NCI-H510A treated with DMSO at 0.1 percent for 48 hours (cell line): ENCODE results near the gene FALEC.
"Not testable (repeated sequence)": the region's sequence is repeated elsewhere in the genome, so short reads cannot be mapped to it uniquely, and the experiment has no call there.

ENCODE experiments used
- DNase-seq: peaks from one replicate; lab custom pipeline; 2025; lab: John Stamatoyannopoulos, UW

The FALEC gene

DNA sequence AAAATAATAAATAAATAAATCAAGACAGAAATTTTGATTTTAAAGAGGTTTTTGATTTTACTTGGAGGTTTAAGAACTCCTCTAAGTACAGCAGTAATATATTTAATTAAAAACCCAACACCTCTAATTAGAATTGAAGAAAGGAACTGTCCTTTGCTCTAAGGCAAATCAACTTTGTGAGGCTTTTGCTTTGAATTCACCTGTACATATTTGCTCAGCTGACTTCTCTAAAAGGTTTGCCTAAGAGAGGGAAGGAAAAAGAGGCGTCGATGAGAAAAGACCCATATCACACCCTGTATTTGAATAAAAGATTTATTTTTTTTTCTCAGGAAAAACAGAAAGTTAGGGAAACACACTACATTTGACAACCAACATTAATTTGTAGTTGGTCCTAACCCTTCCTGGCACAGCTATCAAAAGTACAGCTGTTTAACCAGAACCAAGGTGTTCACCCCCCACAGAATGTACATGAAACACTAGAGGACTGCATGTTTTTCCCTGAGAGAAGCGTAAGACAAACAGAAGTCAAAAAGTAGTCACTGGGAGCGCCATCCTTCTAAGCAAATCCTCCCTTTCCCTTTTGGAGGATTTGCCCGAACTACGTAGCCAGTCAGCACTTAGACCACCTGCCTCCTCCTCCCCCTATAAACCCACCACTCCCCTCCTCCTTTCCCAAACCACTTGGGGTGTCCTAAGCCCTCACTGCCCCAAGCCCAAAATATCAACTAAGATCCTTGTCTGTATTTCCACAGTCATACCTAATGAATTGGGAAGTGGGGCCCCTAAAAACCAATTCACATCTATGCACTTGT is 58.9 kb downstream of the FALEC start:
- DNase-seq, result no peak

DNA sequence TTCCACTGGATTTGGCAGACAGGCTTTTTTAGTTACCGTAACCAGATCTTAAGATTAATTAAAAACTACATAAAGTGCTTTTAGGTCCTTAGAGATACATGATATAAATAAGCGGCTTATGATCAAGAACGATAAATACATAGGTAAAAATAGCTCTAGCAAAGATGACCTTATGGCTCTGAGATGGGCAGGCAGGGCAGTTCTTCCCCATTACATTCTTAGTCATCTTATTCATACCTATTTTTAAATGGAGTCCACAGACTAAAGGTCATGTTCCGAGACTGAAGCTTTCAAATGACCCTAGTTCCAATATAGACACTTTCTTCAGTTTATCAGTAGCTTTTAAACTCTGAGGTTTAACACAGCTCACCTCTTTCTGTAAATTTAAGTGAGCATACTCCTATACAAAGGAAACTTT is 59.5 kb downstream of the FALEC start:
- DNase-seq, result no peak

GRCh38 chr1:150575518-150576366 is 60.2 kb downstream of the FALEC start:
- peak; percentile 61 for DNase-seq

GRCh38 chr1:150576367-150576711 is 60.8 kb downstream of the FALEC start:
- DNase-seq, result no peak

DNA sequence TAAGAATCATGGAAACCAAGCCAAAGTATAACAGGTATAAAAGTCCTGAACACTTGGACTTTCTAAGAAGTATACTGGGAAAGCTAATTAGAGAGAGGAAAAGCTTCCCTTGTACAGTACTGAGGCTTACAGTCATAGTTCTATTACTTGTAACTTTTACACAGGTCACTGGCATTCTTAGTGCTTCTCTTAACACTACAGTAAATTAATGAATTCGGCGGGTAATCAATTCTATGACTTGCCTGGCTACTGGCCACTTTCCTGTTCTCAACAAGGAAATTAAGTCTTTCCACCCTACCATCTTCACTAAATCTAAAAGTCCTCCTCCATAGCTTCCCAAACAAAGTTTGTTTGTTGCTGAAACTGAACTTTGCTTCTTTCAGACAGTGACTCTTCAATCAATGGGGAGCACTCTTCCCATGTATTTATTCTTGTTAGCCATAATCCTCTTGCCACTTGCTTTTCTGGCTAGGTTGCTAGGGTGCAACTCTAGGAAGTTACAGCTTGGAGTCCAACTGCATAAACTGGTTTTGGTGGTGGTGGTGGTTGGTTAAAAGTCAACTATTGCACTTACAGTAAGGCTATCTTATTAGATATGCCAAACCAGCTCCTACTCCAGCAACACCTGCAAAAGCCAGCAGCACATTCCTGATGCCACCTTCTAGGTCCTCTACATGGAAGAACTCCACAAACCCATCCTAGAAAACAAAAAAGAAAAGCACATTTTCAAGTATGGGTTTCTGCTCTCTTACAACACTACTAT is 61.4 kb downstream of the FALEC start:
- no peak for DNase-seq

DNA sequence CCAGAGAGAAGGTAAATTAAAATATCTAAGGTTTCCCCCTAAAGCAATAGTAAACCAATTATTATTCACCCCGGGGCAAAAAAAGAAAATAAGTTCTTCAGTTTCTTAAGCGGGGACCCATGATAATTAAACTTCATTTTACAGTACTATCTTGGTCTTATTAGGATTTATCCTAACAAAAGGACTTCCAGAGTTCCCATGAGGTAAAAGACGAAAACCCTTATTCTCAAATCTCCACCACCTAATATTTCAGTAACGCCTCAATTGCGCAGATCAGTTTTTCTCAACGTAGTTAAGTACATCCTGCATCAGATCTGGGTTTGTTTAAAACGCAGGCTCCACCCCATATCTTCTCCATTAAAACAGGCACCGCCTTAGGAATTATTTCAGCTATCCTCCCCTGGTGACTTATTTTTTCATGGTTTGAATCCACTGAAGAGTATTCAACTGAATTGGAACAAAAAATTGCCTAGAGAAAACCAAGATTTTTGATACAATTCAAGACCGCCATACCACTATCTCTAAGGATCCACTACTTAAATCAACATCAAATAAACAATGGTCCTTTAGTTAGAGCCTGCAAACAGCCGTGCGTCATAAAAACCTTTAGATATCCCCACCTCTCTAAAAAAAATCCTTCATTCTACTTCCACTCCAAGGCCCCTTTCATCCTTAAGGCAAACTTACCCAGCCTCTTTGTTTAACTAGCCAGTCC is 62.2 kb downstream of the FALEC start:
- DNase-seq, result peak; percentile 50

GRCh38 chr1:150578272-150579109 is 62.9 kb downstream of the FALEC start:
- DNase-seq, result no peak

DNA sequence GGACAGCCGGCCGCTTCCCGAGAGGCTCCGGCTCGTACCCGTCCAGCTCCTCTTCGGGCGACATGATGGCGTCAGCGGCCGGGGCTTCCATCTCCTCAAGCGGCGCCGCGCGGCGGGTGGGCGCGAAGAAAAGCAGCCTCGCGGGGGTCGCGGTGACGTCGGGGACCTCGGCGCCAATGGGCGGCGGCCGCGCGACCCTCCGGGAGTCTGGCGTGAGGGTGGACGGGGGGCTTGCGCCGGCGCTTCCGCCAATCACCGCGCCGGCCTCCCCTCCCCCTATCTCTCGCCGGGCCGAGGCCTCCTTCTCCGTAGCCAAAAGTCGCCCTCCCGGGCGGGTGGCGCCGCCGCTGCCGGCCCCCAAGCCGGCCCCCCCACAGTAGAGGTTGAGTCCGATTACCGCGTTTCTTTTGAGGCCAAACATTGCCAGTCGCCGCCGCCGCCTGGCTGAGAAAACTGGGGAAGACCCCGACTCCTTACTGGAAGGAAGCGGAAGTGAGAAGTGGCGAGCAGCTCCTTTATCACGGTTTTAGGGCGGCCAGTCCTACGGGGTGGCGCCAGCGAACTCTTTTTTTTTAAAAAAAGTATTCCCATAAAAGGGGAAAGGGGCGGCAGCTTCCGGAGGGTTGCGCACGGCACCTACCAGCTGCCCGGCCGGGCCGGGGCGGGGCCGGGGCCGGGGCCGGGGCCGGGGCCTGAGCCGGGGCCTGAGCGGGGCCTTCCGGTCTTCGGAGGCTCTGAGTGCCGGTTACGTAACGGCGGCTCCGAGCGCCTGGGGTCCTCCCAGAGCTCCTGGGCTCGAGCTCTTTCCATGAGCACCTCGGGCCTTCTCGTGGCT is 63.8 kb downstream of the FALEC start, which contains the start of gene MCL1:
Gene MCL1 (minus strand): TSS at position 501 of the 835 bp plus-strand sequence. CDS start 80 bp downstream, at position 421.
- peak; percentile 91 for DNase-seq

DNA sequence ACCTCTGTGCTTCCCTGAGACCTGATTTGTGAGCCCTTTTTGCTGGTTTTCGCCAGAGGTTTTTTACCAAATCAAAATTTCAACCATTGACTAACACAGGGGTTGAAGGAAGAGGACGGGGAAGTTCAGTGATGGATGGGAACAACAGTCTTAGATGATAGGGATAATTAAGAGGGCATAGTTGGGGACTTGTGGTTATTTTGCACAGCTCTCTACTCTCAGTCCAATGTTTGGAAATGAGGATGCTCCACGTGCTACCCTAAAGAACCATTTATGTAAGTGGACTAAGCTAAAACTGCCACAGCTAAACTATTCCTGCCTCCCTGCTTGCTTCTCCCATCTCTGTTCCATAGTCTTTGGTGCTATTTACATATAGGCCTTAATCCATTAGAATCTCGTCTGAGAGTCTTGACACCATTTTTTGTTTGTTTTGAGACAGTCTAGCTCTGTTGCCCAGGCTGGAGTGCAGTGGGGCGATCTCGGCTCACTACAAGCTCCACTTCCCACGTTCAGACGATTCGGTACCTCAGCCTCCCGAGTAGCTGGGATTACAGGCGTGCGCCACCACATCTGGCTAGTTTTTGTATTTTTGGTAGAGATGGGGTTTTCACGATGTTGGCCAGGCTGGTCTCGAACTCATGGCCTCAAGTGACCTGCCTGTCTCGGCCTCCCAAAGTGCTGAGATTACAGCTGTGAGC is 64.5 kb downstream of the FALEC start:
- no peak for DNase-seq

GRCh38 chr1:150580966-150581365 is 65.4 kb downstream of the FALEC start:
- not testable (repeated sequence) for DNase-seq

DNA sequence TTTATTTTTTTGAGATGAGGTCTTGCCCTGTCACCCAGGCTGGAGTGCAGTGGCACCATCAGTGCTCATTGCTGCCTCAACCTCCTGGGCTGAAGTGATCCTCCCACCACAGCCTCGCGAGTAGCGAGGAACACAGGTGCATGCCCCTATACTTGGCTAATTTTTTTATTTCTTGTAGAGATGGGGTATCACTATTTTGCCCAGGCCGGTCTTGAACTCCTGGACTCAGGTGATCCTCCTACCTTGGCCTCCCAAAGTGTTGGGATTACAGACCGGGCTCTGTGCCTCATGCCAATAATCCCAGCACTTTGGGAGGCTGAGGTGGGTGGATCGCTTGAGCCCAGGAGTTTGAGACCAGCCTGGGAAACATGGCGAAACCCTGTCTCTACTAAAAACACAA is 65.9 kb downstream of the FALEC start:
- not testable (repeated sequence) for DNase-seq

- DNase-seq, result not testable (repeated sequence)
Measured at GRCh38 chr1:150581962-150582361, 66.4 kb downstream of the FALEC start.

DNA sequence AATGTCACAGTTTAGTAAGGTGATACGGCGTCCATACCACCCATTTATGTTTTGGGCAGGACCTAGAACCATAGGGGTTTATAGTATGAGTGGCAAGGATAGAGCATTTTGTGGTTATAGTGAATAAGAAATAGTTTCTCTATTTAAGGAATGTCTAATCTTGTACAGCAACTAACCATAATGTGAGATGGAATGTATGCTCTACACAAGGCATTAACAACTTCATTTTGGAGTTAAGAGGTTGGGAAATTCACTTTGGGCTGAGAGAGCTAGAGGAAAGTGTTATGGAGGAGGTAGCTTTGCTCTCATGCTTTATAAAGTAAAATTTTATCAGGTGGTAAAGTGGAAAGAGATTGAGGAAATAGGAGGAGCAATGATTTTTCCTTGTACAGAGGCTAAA is 66.8 kb downstream of the FALEC start:
- DNase-seq, result no peak
